HEK293 (cell line): ENCODE measurements around the gene CD40.

Experiments used
- SALL2 ChIP-seq: fragments of 450-650 bp; formaldehyde crosslinking; IDR thresholded peaks from 2 replicates; pipeline ENCODE4 v1.5.0; 2017; ENCODE audit warnings: missing biosample characterization, mild to moderate bottlenecking, missing genetic modification characterization, borderline replicate concordance
- ZNF248 ChIP-seq: fragments of 450-650 bp; formaldehyde crosslinking; IDR thresholded peaks from 2 replicates; pipeline ENCODE4 v1.5.1; 2017; ENCODE audit warnings: missing biosample characterization, missing genetic modification characterization
- ZNF776 ChIP-seq: fragments of 450-650 bp; formaldehyde crosslinking; IDR thresholded peaks from 2 replicates; pipeline ENCODE4 v1.5.0; 2017; ENCODE audit warnings: missing biosample characterization, missing genetic modification characterization, borderline replicate concordance
- TF ChIP-seq, protein P1 (sequence below): fragments of 450-650 bp; formaldehyde crosslinking; IDR thresholded peaks from 2 replicates; pipeline ENCODE4 v1.5.1; 2016; ENCODE audit warnings: missing biosample characterization, missing genetic modification characterization

- TF ChIP-seq, protein P1, sequence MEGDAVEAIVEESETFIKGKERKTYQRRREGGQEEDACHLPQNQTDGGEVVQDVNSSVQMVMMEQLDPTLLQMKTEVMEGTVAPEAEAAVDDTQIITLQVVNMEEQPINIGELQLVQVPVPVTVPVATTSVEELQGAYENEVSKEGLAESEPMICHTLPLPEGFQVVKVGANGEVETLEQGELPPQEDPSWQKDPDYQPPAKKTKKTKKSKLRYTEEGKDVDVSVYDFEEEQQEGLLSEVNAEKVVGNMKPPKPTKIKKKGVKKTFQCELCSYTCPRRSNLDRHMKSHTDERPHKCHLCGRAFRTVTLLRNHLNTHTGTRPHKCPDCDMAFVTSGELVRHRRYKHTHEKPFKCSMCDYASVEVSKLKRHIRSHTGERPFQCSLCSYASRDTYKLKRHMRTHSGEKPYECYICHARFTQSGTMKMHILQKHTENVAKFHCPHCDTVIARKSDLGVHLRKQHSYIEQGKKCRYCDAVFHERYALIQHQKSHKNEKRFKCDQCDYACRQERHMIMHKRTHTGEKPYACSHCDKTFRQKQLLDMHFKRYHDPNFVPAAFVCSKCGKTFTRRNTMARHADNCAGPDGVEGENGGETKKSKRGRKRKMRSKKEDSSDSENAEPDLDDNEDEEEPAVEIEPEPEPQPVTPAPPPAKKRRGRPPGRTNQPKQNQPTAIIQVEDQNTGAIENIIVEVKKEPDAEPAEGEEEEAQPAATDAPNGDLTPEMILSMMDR: no peak
- no peak for TF ChIP-seq ZNF248 (tag by site-specific recombination)
- no peak for TF ChIP-seq ZNF776 (tag by site-specific recombination)
- TF ChIP-seq SALL2 (tag by site-specific recombination): no peak
Observed at GRCh38 chr20:46152824-46153586, 34.9 kb downstream of the CD40 start.
